ENCODE data around the gene ATAD3A.
A peak's percentile ranks its signal among the peaks of the same experiment; 100 is the strongest.

The ATAD3A gene

DNA sequence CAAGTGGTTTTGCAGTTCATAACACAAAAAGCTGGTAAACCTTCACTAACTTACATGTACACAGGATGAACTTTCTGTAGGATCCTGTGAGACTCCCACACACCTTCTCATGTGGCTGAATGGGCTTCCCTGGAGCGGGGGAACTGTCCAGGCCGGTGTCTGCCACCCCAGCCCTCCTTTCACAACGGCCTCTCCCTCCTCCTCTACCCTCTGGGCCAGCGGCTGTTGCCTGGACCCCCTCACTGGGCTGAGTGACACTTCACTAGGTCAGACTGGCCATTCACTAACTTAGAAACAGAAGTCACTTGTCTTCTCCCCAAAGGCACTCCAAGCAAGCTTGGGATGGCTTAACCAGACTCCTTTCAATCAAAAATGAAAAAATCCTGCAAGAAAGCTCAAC is 46.6 kb downstream of the ATAD3A start:
- no peak for DNase-seq

DNA sequence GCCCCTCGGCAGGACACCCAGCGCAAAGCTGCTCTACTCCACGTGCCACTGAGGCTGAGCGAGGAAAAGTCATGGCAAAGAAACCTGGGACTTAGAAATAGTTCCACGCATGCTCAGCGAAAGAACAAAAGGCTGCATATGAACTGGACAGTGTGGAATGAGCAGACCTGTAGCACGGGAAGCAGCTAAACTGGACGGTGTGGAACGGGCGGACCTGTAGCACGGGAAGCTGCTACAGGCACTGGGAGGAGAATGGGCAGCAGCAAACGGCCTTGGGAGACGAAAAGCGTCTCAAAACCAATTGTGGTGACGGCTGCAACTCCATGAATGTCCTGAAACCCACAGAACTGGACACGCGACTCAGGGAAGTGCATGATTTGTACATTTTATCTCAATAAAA is 47.1 kb downstream of the ATAD3A start:
- DNase-seq, result no peak

DNA sequence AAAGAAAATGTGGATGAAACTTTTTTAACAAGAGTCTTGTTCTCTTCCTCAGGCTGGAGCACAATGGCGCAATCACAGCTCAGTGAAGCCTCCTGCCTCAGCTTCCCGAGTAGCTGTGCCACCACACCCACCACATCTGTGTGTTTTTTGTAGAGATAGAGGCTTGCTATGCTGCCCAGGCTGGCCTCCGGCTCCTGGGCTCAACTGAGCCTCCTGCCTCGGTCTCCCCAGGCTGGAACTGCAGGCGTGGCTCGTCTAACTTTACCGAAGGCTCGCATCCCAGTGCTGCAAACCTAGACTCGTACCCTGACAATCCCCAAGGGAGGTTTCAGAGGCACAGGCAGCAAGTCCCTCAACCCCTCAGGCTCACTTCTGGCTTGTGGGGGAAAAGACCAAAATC is 48.2 kb downstream of the ATAD3A start:
- no peak for DNase-seq

DNA sequence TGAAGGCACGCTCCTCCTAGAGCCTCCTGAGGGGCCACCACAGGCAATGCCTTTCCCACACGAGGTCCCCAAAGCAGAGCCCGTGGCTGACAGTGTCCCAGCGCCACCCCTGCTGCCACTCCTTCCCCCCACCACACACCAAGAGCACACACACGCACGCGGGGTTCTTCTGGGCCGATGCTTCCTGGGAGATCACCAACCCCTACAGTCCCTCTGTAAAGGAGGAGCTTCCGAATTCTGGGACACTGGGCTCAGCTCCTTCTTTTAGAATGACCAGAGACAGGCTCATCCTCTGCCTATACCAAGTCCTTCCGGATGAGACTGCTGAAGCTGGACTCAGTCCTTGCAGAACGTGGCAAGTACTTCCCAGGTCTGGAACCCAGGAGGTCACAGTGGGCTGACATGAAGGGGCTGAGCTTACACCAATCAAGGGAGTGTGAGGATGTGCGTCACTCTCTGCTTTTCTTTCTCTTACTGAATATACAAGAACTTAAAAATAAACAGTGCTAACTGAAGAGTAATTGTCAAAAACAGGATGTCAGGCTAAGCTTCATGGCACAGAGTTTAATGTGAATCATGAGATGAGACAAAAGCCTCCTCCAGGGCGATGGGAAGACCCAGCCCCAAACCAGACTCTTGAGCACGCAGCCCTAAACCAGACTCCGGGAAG is 50.0 kb downstream of the ATAD3A start:
- DNase-seq, result no peak

DNA sequence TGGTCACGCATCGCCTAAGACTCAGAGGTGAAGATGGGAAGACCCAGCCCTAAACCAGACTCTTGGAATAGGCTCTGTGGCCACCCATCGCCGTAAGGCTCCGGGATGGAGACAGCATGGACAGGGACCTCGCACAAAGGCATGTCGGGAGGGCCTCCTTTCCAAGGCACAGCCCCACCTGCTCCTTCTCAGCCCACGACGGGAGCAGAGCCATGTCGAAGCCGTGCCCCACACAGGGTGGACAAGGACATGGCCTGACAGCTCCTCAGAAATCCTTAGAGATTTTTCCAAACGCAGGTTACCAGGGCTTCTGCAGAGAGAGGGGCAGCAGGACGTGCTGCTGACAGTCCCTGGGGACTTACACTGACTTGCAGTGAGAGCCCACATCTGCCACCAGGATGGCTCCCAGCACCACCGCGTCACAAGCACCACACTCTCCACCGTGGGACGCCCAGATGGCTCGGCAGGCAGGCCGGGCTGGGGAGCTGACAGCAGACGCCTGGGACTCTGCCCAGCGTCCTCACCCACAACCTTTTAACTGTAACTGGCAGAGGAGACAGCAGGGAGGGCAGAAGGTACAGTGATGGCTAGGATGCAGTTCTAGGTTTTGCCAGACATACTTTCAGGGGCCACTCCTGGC is 50.7 kb downstream of the ATAD3A start:
- no peak for DNase-seq

DNA sequence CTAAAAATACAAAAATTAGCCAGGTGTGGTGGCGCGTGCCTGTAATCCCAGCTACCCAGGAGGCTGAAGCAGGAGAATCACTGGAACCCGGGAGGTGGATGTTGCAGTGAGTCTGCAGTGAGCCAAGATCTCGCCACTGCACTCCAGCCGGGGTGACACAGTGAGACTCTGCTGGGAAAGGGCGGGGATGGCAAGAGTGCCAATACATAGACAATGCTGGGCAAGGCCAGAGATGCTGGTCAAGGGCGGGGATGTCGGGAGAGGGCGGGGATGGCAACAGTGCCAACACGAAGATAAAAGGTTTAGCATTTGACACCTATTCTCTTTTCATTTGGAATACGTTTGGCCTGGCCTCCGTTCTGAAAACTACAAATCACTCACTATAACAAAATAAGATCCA is 51.7 kb downstream of the ATAD3A start:
- DNase-seq, result no peak

DNA sequence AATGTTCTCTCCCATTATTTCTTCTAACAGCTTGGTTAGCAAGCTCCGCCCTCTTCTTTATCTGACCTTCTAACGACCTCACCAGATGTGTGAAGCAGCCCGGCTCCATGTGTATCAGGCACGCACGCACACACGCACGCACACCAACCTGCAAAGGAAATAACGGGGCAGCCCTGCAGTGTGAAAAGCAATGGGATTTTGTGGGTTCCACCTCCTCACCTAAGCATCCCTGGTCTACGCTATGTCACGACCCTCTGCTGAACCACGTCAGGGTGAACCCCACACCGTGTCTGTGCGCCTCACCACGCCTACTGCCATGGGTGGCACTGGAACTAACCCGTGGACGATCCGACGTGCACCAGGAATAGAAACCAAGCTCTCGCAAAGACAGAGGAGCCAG is 52.3 kb downstream of the ATAD3A start:
- DNase-seq, result peak; percentile 40

DNA sequence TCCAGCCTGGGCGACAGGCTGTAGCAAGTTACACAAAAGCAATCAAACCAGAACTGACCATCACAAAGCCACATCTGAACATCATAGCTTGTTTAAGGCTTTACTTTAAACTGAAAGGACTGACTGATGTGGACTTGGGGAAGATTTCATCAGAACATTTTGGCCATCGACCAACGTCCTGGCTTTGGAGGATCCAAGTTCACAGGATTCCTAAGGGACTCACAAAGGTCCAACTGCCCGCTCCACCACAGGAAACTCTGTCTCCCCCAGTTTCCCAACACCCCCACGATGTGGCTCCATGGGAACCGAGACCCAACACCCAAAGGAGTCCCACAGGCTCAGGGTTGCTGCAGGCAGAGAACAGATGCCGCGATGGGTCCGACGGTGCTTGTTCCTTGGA is 53.4 kb downstream of the ATAD3A start:
- DNase-seq, result no peak

DNA sequence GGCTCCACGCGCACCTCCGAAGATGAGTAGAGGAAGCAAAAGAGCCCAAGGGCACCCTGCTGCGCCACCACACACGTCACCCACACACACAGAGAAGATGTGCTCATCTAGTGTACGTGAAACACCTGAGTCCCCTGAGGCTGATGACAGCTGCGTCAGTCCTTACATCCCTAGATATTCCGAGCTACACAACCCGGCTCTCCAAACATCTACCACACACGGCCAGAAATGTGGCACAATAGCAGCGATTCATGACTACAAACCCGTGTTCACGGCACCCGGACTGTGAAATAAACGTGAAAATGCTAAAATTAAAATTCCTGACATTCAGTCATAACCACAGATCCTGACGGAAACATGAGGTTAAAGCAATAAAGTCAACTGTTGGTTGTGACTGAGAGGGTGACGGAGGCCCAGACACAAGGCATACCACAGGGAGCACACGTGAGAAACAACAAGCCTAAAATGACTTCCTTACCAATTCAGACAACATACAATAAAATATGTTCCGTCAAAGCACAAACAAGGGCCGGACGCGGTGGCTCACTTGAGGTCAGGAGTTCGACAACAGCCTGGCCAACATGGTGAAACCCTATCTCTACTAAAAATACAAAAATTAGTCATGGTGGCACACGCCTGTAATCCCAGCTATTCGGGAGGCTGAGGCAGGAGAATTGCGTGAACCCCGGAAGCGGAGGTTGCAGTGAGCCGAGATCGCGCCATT is 55.4 kb downstream of the ATAD3A start:
- no peak for DNase-seq

DNA sequence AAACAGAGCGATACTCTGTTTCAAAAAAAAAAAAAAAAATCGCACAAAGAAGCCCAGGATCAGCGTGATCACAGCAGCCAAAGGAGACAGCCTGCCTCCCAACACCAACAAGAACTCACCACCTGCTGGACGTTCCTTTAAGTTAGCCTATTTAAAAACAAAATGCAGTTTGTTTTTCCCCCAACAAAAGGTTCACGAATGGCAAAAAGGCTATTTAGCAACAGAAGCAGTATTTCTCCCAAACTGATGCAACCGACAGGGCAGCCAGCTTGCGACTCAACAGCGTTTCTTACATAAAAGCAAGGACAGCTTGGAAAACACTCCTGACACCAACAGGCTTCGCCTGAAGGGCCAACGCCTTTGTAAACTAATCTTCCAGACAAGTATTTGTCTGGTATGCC is 55.9 kb downstream of the ATAD3A start:
- no peak for DNase-seq

DNA sequence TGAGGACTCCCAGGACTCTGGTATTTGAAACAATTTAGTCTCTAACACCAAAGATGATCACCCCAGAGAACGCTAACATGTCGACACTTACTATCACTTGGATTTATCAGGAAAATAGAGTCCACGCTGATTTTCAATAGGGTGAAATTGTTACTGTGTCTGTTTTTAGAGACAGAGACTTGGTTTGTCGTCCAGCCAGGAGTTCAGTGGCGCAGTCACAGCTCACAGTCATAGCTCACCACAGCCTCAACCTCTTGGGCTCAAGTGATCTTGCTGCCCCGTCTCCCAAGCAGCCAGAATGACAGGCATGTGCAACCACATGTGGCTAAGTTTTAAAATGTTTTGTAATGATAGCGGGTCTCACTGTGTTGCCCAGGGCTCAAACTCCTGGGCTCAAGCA is 57.4 kb downstream of the ATAD3A start:
- DNase-seq, result no peak

DNA sequence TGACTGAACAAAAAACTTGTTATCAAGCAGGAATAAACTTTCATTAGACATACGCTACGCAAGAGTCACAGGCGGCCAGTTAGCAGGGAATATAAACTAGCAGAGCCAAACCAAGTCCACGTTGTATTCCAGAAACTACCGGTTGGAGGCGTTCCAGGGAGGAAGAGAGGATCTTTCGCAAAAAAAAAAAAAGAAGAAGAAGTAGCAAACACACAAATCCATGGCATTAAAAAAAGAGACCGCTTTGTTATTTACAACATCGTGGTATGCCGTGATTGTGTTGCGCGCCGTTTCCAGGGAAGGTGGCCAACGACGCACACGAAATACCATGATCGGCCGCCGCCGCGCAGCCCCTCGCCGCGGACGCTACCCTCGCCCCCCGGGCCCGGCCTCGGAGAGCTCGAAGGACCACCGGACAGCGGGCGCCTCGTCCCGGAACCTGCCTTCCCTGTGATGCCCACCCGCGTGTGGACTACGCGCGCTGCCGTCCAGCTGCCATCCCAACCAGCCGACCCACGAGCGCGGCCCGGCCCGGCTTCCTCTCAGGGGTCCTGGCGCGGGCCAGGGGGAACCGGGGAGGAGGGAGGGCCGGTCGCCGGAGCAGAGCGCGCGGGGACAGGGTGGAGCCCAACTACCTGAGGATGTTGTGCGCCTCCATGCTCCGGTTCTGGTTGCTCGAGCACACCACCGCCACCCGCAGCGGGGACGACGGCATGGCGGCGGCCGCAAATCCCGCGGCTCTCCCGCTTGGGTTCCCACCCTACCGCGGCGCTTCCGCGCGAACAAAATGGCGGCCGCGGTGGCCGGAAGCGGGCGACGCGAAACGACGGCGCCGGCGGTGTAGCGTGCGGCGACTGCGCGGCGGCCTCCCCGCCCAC is 62.1 kb downstream of the ATAD3A start:
- DNase-seq, result peak; percentile 79

DNA sequence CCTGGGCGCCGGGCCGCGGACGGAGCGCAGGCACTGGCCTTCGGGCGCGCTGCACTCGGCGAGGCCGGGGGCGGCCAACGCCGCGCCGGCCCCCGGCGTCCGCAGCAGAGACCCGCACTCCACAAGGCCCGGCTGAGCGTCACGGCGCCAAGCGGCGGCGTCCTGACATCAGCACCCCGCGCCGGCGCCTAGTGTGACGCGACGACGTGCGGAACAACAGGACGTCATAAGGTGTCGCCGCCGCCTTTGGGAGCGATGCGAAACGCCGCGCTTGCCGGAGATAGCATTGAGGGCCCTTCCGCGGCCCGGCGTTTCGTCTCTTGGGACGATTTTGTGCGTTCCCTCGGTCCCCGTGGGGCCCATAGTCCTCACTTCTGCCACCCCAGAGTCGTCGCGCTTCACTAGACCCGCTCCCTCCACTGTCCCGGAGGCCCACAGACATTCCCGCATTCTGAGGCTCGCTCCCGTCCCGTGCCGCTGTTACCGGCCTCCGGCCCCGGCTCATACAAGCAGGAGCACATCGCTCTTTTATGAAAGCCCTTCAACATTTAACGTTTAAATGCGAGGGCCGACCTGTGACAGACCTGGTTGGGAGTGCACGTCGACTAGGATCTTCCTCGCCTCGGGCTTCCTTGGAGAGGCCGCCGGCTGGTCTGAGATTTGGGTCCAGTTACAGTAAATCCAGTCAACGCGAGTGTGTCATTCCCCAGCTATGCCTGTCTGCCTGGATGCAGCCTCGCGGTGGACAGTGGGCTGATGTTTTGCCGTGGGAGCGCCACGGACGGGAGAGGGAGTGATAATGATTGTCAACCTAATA is 63.0 kb downstream of the ATAD3A start, which contains the start of gene SSU72:
SSU72 (minus strand) TSS at position 143 of the 817 bp plus-strand sequence. CDS start 306 bp downstream, outside the sequence.
- peak; percentile 97 for DNase-seq

DNA sequence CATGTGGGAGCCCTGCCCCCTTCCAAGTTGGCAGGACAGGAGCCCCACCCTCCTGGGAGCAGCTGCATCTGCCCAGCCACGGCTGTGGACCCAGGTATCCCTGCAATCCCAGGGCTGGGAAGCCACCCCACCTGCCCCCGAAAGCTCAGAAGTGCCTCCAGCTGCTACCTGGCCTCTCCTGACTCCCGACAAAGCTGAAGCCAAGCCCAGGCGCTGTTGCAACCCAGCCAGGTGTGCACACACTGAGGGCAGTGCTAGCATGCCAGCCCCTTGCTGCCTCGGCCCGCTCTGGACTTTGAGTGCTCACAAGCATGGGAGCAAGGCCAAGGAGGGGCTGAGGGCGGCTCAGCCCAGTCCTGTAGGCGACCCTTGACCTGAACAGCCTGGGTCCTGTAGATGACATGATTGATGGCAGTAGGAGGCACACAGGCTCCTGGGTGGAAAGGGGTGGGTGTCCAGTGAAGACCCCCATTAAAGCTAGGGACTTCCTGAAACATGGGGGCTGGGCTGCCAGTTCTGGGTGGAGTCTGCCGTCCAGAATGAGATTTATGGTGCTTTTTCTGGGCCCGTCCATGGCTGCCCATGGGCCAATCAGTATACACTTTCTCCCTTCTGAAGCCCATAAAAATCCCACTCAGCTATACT is 65.5 kb downstream of the ATAD3A start:
- no peak for DNase-seq

DNA sequence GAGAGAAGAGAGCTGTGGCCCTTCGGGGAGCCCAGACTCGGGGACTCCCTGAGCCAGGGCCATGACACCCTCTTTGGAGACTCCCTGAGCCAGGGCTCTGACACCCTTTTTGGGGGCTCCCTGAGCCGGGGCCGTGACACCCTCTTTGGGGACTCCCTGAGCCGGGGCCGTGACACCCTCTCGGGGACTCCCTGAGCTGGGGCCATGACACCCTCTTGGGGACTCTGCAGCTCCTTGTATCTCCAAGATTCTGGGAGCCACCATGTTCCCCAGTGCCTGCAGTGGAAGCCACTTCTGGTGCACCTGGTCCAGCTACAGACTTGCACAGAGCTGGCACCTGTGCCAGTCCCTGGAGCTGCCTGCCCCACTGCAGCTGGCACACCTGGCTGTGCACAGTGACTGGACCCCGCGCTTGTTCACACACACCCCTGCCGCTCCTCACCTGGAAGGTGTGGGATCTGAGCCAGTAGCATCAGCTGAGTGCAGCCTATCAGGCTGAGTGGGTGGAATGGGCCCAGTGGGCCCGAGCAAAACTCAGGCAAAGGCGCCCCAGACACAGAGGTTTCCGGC is 66.5 kb downstream of the ATAD3A start:
- no peak for DNase-seq

DNA sequence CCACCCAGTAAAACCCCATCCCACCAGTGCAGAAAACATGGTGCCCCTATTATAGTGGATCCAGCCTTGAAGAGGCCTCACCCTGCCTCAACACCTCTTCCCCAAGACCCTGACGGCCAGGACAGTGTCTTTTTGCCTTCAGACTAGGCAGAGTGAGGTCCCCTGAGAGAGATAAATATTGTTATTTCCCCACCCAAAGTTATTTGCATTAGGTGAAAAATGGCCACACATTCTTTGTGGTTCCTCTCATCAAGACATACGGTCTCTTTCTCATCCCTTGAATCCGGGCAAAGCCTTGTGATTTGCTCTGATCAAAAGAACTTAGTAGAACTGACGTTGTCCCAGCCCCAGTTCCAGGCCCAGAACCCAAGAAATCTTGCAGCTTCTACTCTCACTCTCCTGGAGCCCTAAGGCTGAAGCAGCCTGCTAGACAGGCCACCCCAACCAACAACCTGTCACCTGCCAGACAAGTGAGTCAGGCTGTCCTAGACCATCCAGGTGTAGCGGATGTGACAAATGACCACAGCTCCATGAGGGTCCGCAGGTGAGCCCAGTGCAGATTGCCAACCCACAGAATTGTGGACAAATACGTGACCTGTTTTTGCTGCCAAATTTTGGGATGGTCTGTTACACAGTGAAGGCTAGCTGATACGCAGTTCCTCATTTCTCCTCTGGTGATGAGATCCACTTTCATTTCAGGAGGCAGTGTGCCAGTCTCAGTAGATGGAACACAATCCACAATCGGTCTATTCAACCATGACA is 70.8 kb downstream of the ATAD3A start:
- DNase-seq, result no peak

DNA sequence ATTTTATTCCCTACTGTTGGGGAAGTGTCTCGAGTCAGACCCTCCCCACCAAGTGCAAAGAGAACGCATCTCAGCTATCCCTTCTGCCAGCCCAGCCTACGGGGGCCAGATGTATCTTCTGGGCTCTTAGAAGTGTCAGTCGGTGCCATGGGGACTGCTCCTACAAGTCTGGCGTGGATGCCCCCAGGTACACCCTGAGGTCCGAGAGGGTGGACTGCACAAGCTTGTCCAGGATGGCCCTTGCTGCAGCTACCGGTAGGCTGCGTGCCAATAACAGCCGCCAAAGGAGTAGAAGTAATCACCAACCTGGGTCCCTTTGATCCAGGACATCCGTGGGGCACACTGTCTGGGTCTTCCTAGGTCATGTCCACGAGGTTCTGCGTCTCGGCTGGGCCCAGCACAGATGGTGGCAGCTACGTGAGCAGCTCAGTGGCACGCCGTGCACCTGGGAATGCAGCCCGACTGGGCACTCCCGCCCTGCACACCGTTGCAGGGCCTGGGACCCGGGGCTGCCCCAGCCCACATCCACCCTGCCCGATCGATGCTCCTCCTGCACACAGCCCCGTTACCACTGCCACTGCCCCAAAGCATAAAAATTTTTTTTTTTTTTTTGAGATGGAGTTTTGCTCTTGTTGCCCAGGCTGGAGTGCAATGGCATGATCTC is 71.5 kb downstream of the ATAD3A start:
- DNase-seq, result no peak

Data from hematopoietic multipotent progenitor cell treated with erythropoietin and hydrocortisone succinate and interleukin-3 and kit ligand, for 6 days (in vitro differentiated cells).